Lung (tissue), 12 donors: ENCODE data around the gene ARSB. TPM values are rescaled to one million over a fixed set of nuclear protein-coding genes. Genes with fewer than 3 reads are reported as not detected.

ENCODE experiments used
- ATAC-seq: fragments of 200-7000 bp; cut with Tn5 transposase; one replicate; pipeline ENCODE4 v1.9.1; 2020; ENCODE audit warnings: moderate number of reproducible peaks; ENCODE audit not compliant: insufficient read depth, low FRiP score
- DNase-seq, 3 donors: peaks; one replicate each; pipeline ENCODE4 v3.0.0-alpha.2; 2013 to 2017
- H3K27ac ChIP-seq, 2 donors: one replicate each; pipeline ENCODE4 v1.5.1; 2013; ENCODE audit warnings: mild to moderate bottlenecking in 2 of 2, moderate library complexity in 2 of 2, control low read depth in 1 of 2, inconsistent platforms in 1 of 2, low read depth in 1 of 2, low read length in 1 of 2
- H3K27me3 ChIP-seq, 3 donors: one replicate each; pipeline ENCODE4 v1.5.1; 2013; ENCODE audit warnings: low read length in 2 of 3; ENCODE audit not compliant: control insufficient read depth in 3 of 3, insufficient read depth in 3 of 3
- H3K36me3 ChIP-seq, 4 donors: one replicate each; pipeline ENCODE4 v1.5.1; 2013; ENCODE audit warnings: low read length in 4 of 4, mild to moderate bottlenecking in 1 of 4, moderate library complexity in 1 of 4; ENCODE audit not compliant: control insufficient read depth in 4 of 4, insufficient read depth in 4 of 4
- H3K4me1 ChIP-seq, 5 donors: one replicate each; pipeline ENCODE4 v1.5.1; 2013; ENCODE audit warnings: low read length in 5 of 5, mild to moderate bottlenecking in 2 of 5, moderate library complexity in 1 of 5; ENCODE audit not compliant: control insufficient read depth in 5 of 5, insufficient read depth in 5 of 5
- H3K4me3 ChIP-seq: one replicate; pipeline ENCODE4 v1.5.1; 2013; ENCODE audit warnings: mild to moderate bottlenecking, control low read depth, moderate library complexity
- H3K9ac ChIP-seq, 2 donors: one replicate each; pipeline ENCODE4 v1.5.1; 2013; ENCODE audit warnings: low read length in 2 of 2, control low read depth in 1 of 2; ENCODE audit not compliant: insufficient read depth in 1 of 2
- H3K9me3 ChIP-seq, 4 donors: one replicate each; pipeline ENCODE4 v1.5.1; 2013; ENCODE audit warnings: low read length in 3 of 4, mild to moderate bottlenecking in 1 of 4, moderate library complexity in 1 of 4; ENCODE audit not compliant: control insufficient read depth in 4 of 4, insufficient read depth in 3 of 4
- CTCF ChIP-seq: IDR thresholded peaks from 2 replicates; pipeline ENCODE4 v1.5.1; 2012; ENCODE audit warnings: mild to moderate bottlenecking; ENCODE audit errors: control extremely low read depth, extremely low read depth
- WGBS, 2 donors: extraction: QIAGEN DNeasy Blood & Tissue Kit; methylation state at CpG; one replicate each; pipeline ENCODE4 v1.1.7; 2013; 5-methylcytosine and 5-hydroxymethylcytosine counted together
- polyA plus RNA-seq, 2 donors: library from polyadenylated mRNA; stranded (reverse); fragments of 200-250 nt; gene quantifications; one replicate each; pipeline ENCODE4 v1.2.1, GENCODE V29; 2013
- total RNA-seq, 2 donors: library from RNA; depleted of rRNA in 1 of 2; stranded (reverse); fragments of >200 nt in 1 of 2; gene quantifications; one replicate each; pipeline ENCODE4 v1.2.1, GENCODE V29; 2014 to 2021
- donor health status: control.
- donor health status: control.
- donor health status: Bipolar disorder and iron deficiency.
- donor health status: healthy.
- donor health status: DM: yes; HTN: yes; CAD: no.

Gene ARSB
- total and polyA plus RNA-seq, 4 donors: 3.2 to 17.3 (median 11.1) TPM

- TF ChIP-seq CTCF: no peak
- Histone ChIP-seq H3K9ac (no peak overlapping the region), H3K36me3 (peaks cover 0 to 3% (median 0%) of the 10 kb centered on the region in 4 donors), H3K9me3 (peaks cover 0 to 4% (median 1%) of the 10 kb centered on the region in 4 donors), H3K27me3 (no peaks in the 10 kb centered on the region), H3K4me1 (peaks cover 0 to 6% (median 0%) of the 10 kb centered on the region in 5 donors), H3K27ac (no peak overlapping the region), H3K4me3 (no peak overlapping the region)
- 47 to 75% methylated on average over 2 of the region's 2 CpGs for WGBS, 2 donors
- DNase-seq (no peak), ATAC-seq (no peak)
Measured at GRCh38 chr5:78841767-78842166, 143.3 kb downstream of the ARSB start.

GRCh38 chr5:78838753-78839152 is 146.4 kb downstream of the ARSB start:
- Histone ChIP-seq H3K36me3 (peaks cover 0 to 3% (median 0%) of the 10 kb centered on the region in 4 donors), H3K9me3 (peaks cover 0 to 2% (median 0%) of the 10 kb centered on the region in 4 donors), H3K27me3 (no peaks in the 10 kb centered on the region), H3K4me3 (no peak overlapping the region), H3K27ac (no peak overlapping the region), H3K9ac (no peak overlapping the region), H3K4me1 (peaks cover 0 to 6% (median 0%) of the 10 kb centered on the region in 5 donors)
- WGBS, 2 donors: 96% methylated on average over 3 of the region's 3 CpGs
- DNase-seq (no peak), ATAC-seq (no peak)
- no peak for TF ChIP-seq CTCF

- H3K27ac ChIP-seq: no peak overlapping the region
- H3K27me3 ChIP-seq: no peaks in the 10 kb centered on the region
- TF ChIP-seq CTCF: no peak
- H3K4me1 ChIP-seq: peaks cover 0 to 7% (median 2%) of the 10 kb centered on the region in 5 donors
- 88 to 95% methylated on average over 5 of the region's 5 CpGs for WGBS, 2 donors
- no peak for DNase-seq
- no peak for ATAC-seq
- peaks cover 0 to 3% (median 0%) of the 10 kb centered on the region in 4 donors for H3K36me3 ChIP-seq
- H3K9me3 ChIP-seq: peaks cover 0 to 2% (median 0%) of the 10 kb centered on the region in 4 donors
- no peak overlapping the region for H3K9ac ChIP-seq
- no peak overlapping the region for H3K4me3 ChIP-seq
Measured at GRCh38 chr5:78837836-78838235, 147.3 kb downstream of the ARSB start.

DNA sequence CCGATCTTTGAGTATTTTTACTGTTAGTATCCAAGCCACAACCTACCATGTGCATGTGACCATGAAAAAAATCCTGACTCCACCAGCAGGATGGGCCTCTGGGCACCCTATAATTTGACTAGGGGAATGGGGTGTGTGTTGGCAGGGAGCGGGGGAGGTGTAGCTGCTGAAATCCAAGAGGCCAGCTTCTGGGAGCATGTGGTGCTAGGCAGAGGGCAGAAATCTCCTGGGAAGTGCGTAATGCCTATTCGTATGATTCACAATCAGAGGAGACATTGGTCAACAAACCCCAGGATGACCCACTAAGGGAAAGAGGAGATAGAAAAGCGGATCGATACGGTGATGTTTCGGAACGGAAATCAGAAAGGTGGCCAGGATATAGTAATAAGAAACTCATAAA is 149.9 kb downstream of the ARSB start:
- no peak overlapping the region for H3K9ac ChIP-seq
- H3K27ac ChIP-seq: no peak overlapping the region
- H3K4me1 ChIP-seq: peaks cover 0 to 25% (median 5%) of the 10 kb centered on the region in 5 donors
- no peak overlapping the region for H3K4me3 ChIP-seq
- DNase-seq: no peak
- no peak for ATAC-seq
- TF ChIP-seq CTCF: no peak
- no peaks in the 10 kb centered on the region for H3K27me3 ChIP-seq
- WGBS, 2 donors: 91 to 97% methylated on average over 9 of the region's 9 CpGs
- peaks cover 0 to 2% (median 0%) of the 10 kb centered on the region in 4 donors for H3K9me3 ChIP-seq
- peaks cover 0 to 3% (median 0%) of the 10 kb centered on the region in 4 donors for H3K36me3 ChIP-seq
